AG08396 (cell line): ENCODE results near the gene TMEM214.

Experiments
- DNase-seq: peaks from one replicate; pipeline ENCODE4 v3.0.0; 2012; ENCODE audit warnings: low spot score, mixed read lengths

Gene TMEM214

DNA sequence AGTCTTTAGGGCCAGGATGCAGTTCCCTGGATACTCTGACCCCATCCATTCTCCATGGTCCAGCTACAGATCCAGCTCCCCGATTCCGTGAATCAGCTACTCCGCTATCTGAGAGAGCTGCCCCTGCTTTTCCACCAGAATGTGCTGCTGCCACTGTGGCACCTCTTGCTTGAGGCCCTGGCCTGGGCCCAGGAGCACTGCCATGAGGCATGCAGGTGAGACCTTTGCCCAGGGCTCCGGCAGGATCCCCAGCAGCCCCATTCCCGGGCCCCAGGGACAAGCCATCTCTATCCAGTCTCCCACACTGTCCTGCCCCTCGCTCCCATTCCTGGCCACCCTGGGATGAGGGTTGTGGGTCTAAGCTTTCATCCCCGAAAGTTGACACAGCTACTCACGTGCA, 7.5 kb downstream of the TMEM214 start:
- no peak for DNase-seq

DNA sequence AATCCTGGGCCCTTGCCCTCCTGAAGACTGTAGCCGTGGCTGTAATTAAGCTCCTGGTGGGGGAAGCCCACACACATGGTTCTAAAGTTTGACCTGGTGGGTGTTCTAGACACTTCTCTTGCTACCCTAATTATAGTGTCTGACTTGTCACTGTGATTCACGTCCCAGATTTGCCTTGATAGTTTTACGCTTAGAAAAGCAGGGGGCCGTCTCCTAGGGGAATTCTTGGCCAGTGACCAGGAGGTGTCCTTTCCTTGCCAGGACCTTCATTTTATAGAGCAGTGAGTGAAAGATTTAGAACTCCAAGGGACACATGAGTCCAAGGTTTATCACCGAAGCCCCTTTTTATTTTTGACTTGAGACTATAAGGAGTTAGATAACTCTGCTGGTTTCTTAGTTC, 9.0 kb downstream of the TMEM214 start:
- no peak for DNase-seq

DNA sequence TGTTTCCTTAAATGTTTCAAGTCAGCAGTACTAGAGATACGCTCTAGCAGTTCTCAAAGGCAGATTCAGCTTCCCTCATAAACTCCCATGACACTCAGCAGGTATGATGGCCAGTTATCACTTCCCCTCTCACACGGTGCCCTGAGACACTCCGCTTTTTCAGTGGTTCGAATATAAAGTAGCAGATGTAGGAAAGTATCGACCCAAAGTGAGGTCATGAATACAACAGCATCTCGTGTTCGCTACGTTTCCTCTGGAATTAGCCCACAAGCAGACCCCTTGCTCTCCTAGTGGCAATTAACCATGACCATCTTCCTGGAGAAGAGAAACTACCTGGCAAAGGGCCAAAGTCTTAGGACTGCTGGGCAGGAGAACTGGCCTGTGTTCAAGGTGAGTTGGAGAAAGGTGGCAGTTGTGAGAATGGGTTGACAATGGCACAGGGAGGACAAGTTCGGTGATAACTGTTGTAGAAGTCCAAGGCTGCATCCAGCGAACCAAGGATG, 9.4 kb downstream of the TMEM214 start:
- DNase-seq, result no peak

DNA sequence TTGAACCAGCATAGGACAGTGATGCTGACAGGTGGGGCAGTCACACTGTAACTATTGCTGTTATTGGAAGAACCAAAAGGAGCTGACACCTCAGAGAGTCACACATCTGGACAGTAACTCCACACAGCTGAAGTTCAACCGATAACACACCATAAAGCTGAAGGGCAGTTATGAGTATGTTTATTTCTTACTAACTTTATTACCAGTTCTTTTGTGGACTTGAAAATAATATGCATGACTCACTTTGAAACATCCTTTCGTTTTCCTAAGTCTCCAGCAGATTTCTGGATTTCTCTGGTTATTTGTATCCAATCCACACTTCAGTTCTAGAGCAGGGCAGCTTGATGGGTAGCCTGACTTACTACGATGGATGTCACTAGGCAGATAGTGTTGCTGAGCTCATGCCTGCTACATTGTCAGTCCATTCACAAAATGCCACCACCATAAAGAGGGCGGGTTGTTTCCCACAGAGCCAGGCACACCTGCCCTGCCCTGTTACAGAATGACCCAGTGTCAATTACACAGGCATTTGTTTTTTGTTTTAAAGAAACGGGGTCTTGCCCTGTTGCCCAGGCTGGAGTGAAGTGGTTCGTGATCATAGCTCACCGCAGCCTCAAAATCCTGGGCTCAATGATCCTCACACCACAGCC, 10.3 kb downstream of the TMEM214 start:
- DNase-seq, result peak; percentile 35

DNA sequence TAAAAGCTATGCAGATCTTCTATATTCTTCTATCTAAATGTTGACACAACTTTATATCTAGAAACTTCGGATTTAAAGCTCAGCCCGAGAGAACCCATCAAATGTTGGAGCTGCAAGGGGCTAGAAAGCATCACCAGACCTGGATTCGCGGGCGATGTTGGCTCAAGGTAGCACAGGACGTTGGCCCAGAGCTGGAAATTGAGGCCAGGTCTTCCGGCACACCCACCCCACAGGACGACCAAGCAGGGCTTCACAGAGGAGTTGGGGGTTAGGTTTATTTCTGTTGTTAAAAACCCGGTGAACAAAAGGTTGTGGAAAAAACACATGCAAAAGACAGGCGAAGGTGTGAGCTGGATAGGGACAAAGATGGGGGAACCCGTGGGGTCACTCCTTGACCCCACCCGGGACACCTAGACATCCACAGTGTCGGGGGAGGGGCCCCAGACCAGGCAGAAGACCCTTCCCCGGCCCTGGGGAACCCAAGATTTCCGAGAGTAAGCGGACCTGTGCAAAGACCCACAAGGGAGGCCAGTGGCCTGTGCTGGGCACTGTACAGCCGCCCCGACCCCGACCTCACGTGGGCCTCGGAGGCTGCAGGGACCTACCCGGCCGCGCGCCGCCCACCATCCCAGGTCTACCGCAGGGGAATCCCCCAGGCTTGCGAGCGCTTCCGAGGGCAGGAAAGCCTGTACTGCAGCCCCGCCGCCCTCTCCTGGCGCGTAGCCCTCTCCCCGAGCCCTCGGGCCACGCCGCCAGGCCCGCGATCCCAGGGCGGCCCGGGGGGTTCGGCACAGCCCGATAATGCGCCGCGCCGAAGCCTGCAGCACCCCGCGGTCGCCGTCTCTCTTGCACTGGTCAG, 16.9 kb downstream of the TMEM214 start:
- no peak for DNase-seq

DNA sequence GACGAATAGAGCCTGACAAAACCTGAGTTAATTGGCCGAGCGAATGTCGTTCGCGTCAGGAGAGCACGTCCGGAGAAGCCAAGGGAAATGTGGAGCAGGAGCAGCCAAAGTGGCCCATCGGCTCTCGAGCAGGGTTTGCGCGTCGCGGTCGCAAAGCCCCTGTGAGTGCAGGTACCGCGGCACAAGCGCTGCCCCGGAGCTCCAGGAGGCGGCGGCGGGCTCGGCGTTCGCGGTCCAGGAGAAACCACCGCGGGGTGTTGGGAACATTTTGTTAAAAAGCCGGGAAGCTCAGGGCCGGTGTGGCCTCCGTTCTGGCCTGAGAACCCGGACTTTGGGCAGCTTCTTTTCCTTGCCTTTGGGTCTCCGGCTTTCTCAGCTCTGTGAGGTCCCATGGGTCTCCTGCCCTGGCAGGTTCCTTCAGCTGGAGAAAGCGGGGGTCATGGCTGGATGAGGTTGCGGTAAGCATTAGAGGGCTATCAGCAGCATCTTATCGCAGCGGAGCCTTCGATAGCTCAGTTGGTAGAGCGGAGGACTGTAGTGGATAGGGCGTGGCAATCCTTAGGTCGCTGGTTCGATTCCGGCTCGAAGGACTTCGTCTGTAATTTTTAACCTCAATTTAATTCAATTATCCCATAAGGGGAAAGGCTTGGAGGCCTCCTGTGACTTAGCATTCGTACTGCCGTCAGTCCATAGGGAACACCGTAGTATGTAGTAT, 17.7 kb downstream of the TMEM214 start:
- DNase-seq, result peak; percentile 94

DNA sequence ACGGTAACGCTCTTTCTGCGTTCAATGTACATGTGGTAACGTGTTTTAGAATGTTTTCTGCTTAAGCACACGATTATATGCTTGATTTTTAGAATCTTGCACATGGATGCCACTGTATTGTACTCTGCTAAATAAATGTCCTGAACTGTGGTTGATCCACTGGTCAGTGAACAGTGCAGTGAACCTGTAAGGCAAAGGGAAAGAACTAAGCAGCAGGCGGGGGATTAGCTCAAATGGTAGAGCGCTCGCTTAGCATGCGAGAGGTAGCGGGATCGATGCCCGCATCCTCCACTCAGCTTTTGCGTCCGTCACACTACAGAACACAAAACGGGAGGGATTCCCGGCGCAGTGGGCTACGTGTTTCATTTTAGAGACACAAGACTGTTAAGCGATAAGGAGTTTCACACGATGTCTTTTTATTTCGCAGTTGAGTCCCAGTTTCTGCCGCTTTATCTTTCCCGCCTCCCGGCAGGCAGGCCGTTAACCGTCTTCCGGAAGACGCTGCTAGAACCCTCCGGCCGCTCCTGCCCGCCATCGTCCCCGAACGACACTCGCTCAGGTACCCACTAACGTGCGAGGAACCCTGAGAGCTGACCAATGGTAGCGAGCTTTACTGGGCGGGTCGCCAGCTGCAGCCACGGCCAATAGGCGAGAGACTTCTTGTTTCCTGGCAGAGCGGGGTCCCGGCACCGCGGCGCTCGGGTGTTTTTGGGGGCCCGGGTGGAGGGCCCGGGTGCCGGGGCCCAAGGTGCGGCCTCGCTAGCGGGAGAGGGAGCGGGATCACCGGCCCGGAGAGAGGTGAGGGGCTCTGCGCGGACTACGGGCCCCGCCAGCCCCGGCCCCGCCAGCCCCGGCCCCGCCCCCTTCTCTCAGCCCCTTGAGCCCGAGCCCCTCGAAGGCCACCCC, 18.5 kb downstream of the TMEM214 start, which contains the start of gene AGBL5:
TSS of gene AGBL5 (plus strand) at position 673 of the 906 bp plus-strand sequence. CDS start 1,291 bp downstream, outside the sequence.
- peak; percentile 100 for DNase-seq

DNA sequence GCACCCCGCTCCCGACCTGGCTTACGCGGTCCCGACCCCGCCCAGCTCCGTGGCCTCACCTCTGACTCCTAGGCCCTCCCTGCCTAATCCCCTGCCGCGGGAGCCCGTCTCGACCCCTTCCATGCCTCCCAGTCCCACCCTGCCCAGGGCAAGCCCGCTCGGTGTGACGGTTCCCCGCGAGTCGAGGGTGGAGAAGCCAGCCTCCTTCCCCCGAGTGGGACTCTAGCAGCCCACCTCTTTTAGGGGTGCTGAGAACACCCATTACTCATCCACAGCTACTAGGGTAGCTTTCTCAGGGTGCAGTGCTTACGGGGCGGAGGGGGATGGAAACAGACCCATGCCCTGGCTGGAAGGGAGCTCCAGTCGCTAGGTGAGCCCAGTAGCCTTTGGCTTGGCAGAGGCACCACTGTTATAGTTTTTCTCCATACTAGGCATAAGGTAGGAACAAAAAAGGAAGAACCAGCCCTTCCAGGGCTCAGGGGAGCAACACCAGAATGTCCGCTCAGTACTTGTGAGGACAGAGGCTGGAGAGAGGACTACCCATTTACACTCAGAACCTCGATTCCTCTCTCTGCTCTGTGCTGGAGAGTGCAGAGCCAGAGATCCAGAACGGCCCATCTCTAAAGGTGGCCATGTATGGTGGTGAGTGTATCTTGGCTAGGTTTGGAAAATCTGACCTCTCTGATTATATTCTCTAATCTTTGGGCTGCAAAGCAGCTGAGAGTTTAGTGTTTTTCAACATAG, 19.3 kb downstream of the TMEM214 start:
- peak; percentile 36 for DNase-seq

DNA sequence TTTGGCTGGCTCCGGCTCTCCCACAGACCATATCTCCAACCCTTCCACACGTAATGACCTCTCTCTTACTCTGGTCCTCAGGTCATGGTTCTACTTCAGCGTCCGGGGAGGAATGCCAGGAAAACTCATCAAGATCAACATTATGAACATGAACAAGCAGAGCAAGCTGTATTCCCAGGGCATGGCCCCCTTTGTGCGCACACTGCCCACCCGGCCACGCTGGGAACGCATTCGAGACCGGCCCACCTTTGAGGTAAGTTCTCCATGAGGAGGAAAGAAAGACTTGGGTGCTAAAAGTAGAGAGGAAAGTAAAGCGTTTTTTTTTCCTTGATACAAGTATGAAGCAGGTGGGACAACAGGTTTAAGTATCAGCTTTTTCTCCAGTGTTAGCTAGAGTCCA, 20.6 kb downstream of the TMEM214 start:
- DNase-seq, result no peak

DNA sequence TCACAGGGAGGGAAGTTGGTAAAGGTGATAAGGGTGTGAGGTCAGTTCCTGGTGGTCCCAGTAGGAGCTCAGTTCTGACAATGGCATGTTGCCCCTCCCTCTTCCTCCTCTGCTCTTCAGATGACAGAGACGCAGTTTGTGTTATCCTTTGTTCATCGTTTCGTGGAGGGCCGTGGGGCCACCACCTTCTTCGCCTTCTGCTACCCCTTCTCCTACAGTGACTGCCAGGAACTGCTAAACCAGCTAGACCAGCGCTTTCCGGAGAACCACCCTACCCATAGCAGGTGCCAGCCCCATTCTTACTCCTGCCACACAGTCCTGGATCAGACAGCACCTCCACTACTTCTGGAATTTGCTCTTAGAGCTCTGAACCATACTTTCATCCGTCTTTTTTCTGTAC, 21.0 kb downstream of the TMEM214 start:
- no peak for DNase-seq

DNA sequence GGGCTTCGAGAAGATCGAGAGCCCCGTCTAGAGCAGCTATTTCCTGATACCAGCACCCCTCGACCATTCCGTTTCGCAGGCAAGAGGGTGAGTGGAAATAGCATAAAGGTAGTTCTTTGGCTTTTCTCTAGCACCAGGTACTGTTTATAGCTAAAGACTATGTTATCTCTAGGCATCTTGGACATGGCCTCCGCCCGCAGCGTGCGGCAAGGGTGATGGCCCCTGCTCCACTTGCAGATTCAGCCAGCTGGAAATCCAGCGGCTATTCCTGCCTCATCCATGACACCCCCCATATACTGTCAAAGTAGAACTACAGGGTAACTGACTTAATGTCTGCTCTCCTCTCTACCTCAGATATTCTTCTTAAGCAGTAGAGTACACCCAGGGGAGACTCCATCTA, 22.0 kb downstream of the TMEM214 start:
- DNase-seq, result no peak

DNA sequence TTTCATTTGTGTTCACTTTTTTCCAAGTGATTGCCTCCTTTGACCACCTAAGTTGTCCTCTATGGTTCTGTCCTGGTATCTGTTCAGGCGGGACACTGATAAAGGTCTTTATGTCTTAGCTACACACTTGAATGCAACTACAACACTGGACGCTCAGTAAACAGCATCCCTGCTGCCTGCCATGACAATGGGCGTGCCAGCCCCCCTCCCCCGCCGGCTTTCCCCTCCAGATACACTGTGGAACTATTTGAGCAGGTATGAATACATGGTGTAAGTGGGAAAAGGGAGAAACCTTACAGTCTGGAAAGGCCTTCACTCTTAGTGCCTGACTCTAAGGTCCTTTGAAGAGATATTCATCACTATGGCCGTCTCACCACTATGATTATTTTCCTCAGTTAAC, 24.4 kb downstream of the TMEM214 start:
- DNase-seq, result no peak

DNA sequence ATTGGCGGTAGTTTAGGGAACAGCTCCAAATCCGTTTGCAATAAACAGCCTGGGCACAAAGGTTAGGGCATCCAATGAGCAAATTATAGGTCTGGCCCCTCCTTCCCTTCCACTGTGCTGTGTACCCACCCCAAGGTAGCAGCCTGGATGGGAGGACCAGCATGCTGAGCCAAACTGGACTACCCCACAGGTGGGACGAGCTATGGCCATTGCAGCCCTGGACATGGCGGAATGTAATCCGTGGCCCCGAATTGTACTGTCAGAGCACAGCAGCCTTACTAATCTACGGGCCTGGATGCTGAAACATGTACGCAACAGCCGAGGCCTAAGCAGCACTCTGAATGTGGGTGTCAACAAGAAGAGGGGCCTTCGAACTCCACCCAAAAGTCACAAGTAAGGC, 25.4 kb downstream of the TMEM214 start:
- no peak for DNase-seq

DNA sequence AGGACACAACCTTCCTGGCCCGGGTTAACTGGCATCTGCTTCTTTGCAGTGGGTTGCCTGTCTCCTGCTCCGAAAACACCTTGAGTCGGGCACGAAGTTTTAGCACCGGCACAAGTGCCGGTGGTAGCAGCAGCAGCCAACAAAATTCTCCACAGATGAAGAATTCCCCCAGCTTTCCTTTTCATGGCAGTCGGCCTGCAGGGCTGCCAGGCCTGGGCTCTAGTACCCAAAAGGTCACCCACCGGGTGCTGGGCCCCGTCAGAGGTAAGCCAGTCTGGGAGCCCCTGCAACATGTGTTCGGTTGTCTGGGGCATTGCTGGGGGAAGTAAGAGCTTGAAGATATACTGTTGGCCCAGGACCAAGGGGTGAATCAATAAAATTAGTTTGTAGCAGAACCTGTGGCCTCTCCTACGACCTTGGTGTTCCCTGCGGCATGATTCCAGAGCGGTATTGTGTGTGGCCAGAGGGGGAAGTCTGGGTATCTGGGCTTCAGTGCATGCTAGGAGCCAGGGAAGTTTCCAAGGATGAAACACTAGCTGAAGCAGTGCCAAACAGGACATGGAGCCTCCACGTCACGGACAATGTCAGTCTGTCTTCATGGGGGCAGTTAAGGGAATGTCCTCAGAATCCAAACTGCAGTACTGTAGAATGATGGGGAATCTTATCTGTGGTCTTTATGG, 26.5 kb downstream of the TMEM214 start:
- no peak for DNase-seq

DNA sequence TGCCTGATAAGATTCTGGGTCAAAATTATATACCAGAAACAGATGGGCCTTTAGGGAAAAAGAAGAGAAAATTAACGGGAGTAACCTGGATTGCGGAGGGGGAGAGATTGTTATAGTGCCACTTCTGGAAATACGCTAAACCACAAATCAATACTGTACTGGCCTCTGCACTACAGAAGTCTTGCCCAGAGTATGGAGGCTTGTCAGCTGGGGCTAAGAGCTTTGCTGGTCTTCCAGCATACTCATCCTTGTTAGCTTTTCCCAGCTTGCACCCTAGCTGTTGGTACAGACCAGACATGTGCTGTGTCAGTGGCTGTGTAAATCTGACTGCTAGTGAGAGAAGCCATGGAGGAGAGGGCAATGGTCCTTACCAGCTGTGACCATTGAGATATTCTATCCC, 27.6 kb downstream of the TMEM214 start:
- no peak for DNase-seq

DNA sequence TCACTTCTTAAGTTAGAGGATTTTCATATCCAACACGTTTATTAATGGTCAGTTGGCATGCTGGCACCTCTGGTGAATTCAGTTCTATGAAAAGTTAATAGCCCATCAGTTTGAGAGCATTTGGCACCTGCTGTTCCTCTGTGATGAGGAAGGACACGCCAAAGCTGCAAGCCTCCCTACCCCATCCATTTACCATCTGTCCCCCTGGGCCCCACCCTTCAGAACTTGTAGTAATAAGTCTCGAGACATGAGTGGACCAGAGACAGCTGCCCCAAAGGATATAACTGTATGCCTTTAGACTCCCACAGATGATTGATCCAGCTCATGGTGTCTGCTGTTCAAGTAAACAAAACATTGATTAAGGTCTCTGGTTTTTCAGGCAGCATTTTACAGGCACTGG, 32.4 kb downstream of the TMEM214 start:
- DNase-seq, result no peak

DNA sequence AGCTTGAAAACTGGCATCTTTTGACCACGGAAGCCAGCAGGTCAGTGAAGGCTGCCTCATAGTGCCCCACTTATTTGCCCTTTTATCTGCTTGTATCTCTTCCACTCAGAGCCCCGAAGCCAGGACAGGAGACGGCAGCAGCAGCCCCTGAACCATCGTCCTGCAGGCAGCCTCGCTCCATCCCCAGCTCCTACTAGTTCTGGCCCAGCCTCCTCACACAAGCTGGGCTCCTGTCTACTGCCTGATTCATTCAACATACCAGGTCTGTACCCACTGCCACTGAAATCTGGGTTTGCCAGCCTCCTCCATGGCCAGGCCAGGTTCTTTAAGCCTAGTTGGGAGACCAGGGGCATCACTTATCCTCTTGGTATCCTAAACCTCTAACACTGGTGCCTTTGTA, 34.6 kb downstream of the TMEM214 start:
- no peak for DNase-seq

DNA sequence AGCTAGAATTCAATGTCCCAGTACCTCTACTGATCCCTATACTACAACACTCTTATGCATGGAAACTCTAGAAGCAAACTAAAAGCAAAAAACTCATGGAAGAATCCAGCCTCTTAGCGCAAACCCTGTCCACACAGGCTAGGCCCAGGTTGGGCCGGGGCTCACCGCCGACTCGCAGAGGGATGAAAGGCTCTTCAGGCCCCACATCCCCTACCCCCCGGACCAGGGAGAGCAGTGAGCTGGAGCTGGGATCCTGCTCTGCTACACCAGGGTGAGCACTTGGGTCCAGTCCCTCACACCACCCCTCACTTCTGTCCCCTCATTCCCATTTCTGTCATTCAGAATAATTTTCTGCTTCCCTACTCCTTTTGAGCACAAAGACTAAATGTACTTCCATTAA, 36.7 kb downstream of the TMEM214 start:
- no peak for DNase-seq

DNA sequence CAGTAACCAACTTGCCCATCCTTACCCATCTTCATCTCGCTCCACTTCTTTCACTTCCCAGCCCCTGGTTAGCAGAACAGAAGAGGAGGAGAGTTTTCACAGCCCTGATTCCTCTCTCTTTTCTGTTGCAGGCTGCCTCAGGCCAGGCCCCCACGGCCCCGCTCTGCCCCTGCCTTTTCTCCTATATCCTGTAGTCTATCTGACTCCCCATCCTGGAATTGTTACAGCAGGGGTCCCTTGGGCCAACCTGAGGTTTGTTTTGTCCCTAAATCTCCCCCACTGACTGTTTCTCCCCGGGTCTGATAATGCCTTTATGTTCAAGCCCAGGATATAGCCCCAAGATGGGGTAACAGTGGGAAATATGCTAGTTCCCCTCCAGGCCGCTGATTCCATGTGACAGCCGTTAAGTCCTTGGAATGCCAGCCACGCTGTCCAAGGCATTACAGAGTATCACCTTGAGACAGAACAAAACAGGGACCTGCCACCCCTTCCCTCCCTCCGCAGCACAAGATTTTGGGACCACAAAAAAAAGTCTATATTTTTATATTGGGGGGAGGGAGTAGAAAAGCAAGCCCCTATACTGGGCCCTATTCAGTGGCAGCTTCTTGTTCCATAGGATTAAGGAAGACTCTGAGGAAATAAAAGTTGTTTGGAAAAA, 37.3 kb downstream of the TMEM214 start:
- no peak for DNase-seq
